PC-9 (cell line): Measurements from ENCODE around the gene NFKBIE. TPM values are rescaled to one million over a fixed set of nuclear protein-coding genes. Genes with fewer than 3 reads are reported as not detected.

Experiments
- BruUV-seq: library from RNA; stranded (reverse); fragments of 400-500 nt; replicated peaks from 2 replicates; lab custom pipeline; 2021; lab: Mats Ljungman, UMichigan
- CTCF ChIA-PET: fragments of 300-600 bp; sonication (Branson Sonifier 250); formaldehyde crosslinking; loops from one replicate; lab custom pipeline; 2022; ENCODE audit warnings: antibody characterized with exemption; lab: Charles Lee
- POLR2A ChIA-PET: fragments of 300-600 bp; sonication (Branson Sonifier 250); formaldehyde crosslinking; loops from one replicate; lab custom pipeline; 2022; ENCODE audit warnings: antibody characterized with exemption; ENCODE audit not compliant: unreplicated experiment; lab: Charles Lee
- DNase-seq, 2 experiments: peaks; one replicate each; pipeline versions ENCODE4 v3.0.0 to v3.0.0-alpha.2; 2015 to 2022; ENCODE audit warnings: mixed read lengths in 1 of 2
- H2AFZ ChIP-seq: fragments of 200-600 bp; sonication (generic); 2 replicates; pipeline ENCODE4 v1.8.1; 2017; ENCODE audit warnings: antibody characterized with exemption
- H3F3A ChIP-seq: fragments of 200-600 bp; sonication (generic); 2 replicates; pipeline ENCODE4 v1.8.1; 2017; ENCODE audit warnings: antibody characterized with exemption, mild to moderate bottlenecking, low read depth; ENCODE audit not compliant: insufficient read depth
- H3K27ac ChIP-seq: fragments of 200-600 bp; sonication (generic); 2 replicates; pipeline ENCODE4 v1.6.1; 2016; ENCODE audit warnings: mixed run types
- H3K27me3 ChIP-seq: fragments of 200-600 bp; sonication (generic); 2 replicates; pipeline ENCODE4 v1.6.1; 2016; ENCODE audit warnings: low read depth, mixed run types; ENCODE audit not compliant: insufficient read depth
- H3K36me3 ChIP-seq: fragments of 200-600 bp; sonication (generic); 2 replicates; pipeline ENCODE4 v1.6.1; 2016; ENCODE audit warnings: low read depth, mixed run types
- H3K4me1 ChIP-seq: fragments of 200-600 bp; sonication (generic); replicated peaks from 2 replicates; pipeline ENCODE4 v1.6.1; 2016; ENCODE audit warnings: mixed run types; ENCODE audit not compliant: insufficient read depth
- H3K4me2 ChIP-seq: fragments of 200-600 bp; sonication (generic); 2 replicates; pipeline ENCODE4 v1.6.1; 2017; ENCODE audit warnings: mixed run types
- H3K4me3 ChIP-seq: fragments of 200-600 bp; sonication (generic); 2 replicates; pipeline ENCODE4 v1.6.1; 2016; ENCODE audit warnings: mixed run types
- H3K79me2 ChIP-seq: fragments of 200-600 bp; sonication (generic); 2 replicates; pipeline ENCODE4 v1.6.1; 2017; ENCODE audit warnings: low read depth, mixed run types
- H3K9me2 ChIP-seq: fragments of 200-600 bp; sonication (generic); 2 replicates; pipeline ENCODE4 v1.8.1; 2017; ENCODE audit warnings: mild to moderate bottlenecking; ENCODE audit not compliant: insufficient read depth
- H3K9me3 ChIP-seq: fragments of 200-600 bp; sonication (generic); 2 replicates; pipeline ENCODE4 v1.8.1; 2016; ENCODE audit warnings: low read depth; ENCODE audit not compliant: insufficient read depth
- H4K20me1 ChIP-seq: fragments of 200-600 bp; sonication (generic); 2 replicates; pipeline ENCODE4 v1.8.1; 2017; ENCODE audit not compliant: insufficient read depth
- CTCF ChIP-seq: fragments of 200-600 bp; sonication (generic); conservative IDR thresholded peaks from 2 replicates; pipeline ENCODE4 v1.6.1; 2017; ENCODE audit warnings: mixed run types, antibody characterized with exemption, mild to moderate bottlenecking, moderate library complexity
- EZH2 ChIP-seq: fragments of 200-600 bp; sonication (generic); IDR thresholded peaks from 2 replicates; pipeline ENCODE4 v1.8.0; 2017; ENCODE audit warnings: antibody characterized with exemption, low read depth
- intact Hi-C: fragments of 100-400 bp; cut with micrococcal nuclease; formaldehyde crosslinking; loops from one replicate; pipeline ENCODE4 v1.10.0; 2022; ENCODE audit not compliant: unreplicated experiment
- total RNA-seq: library from RNA; stranded (reverse); gene quantifications from 2 replicates; pipeline ENCODE4 v1.2.3, GENCODE V29; 2021

NFKBIE gene
- total RNA-seq, 1 experiment from 2014 or later, result 7.6 TPM

DNA sequence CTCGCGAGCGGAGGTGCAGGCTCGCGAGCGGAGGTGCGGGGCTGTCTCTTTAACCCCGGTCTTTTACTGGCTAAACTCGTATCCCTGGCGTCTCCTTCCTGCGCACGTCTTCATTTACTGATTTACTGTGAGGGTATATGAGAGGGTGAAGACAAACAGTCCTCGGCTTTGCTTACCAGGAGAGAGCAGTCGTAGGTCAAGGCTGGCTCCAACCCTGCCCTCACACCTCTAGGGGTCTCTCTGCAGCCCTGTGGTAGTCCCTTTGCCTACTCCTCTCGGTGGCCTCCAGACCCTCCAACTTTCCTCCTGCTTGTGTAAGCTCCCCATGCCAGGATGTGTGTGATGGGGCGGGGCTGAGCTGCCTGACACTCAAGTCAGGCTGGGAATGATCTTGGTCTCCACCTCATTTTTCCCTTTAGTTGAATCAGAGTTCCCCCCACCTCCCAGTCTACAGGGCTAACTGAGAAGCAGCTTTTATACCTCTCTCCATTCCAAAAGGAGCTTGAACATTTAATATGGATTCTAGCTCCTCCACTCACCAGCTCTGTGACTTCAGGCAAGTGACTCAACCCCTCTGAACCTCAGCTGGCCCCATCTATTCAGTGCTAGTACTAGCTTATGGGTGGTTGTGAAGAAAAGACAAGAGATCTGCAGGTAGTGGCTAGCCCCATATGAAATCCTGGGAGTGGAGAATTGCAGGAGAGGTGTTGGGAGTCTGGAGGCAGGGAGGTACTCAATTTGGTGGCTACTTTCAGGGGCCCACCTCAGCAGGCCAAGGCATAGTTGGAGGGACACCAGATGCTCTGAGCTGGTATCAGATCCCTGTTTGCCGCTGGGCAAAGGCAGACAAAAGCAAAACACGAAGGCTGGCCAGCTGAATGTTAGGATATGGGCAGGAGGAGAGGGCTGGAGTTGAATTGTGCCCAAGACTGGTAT lies 41.1 kb downstream of the NFKBIE start:
- H4K20me1 ChIP-seq, result peaks cover 3% of the 10 kb centered on the region; the same call in 1 of the 2 replicates
- H3K4me2 ChIP-seq, result peak overlapping the region; percentile 87
- BruUV-seq, result TSS peak; percentile 25
- H2AFZ ChIP-seq, result peak overlapping the region; percentile 75
- H3K4me1 ChIP-seq, result peaks cover 21% of the 10 kb centered on the region
- peaks cover 17% of the 10 kb centered on the region for H3K79me2 ChIP-seq
- H3K9me2 ChIP-seq, result no peaks in the 10 kb centered on the region
- no peaks in the 10 kb centered on the region for H3K27me3 ChIP-seq
- no peaks in the 10 kb centered on the region for H3K9me3 ChIP-seq
- POLR2A ChIA-PET, result interaction anchor here (0.7 kb wide), 1 partner anchor 208 kb away, joined by 6 read pairs; no protein-coding TSS in a partner anchor
- H3K27ac ChIP-seq, result no peak overlapping the region
- DNase-seq, result no peak
- intact Hi-C loops, result loop anchor here (1.0 kb wide), 1 partner anchor 10 kb away; no protein-coding TSS in a partner anchor
- H3K36me3 ChIP-seq, result no peaks in the 10 kb centered on the region
- 0 out of 2 replicates have a peak, but pooled peaks have one; percentile 20 for TF ChIP-seq CTCF
- TF ChIP-seq EZH2, result no peak
- CTCF ChIA-PET, result interaction anchor here (0.6 to 2.1 kb wide), 5 partner anchors 10 to 406 kb away, joined by 3 to 10 read pairs (median 4); no protein-coding TSS in a partner anchor
- H3K4me3 ChIP-seq, result peak overlapping the region; percentile 57
- H3F3A ChIP-seq, result peaks cover 19% of the 10 kb centered on the region; the same call in 1 of the 2 replicates

GRCh38 chr6:44223319-44224028 lies 41.9 kb downstream of the NFKBIE start, which contains the start of gene SLC29A1:
Gene SLC29A1, plus strand, starts transcription at chr6:44223595. Its CDS starts 3,719 bp downstream, at chr6:44227314.
- Histone ChIP-seq H3K36me3 (no peaks in the 10 kb centered on the region), H4K20me1 (peaks cover 3% of the 10 kb centered on the region; the same call in 1 of the 2 replicates), H3K9me2 (no peaks in the 10 kb centered on the region), H3K79me2 (peaks cover 17% of the 10 kb centered on the region), H3K4me2 (peak within 1 kb of the TSS; percentile 87), H3K4me1 (peaks cover 27% of the 10 kb centered on the region), H3K27me3 (no peaks in the 10 kb centered on the region), H3K27ac (no peak within 1 kb of the TSS), H2AFZ (peak within 1 kb of the TSS; percentile 75), H3K4me3 (peak within 1 kb of the TSS; percentile 57), H3K9me3 (no peaks in the 10 kb centered on the region), H3F3A (peaks cover 19% of the 10 kb centered on the region; the same call in 1 of the 2 replicates)
- intact Hi-C loops, result loop anchor here (1.0 kb wide), 1 partner anchor 11 kb away; no protein-coding TSS in a partner anchor
- TF ChIP-seq EZH2 (no peak), CTCF (peak; percentile 37; the same call in 1 of the 2 replicates)
- BruUV-seq, result no TSS peak
- ChIA-PET POLR2A (interaction anchor here (0.6 to 0.7 kb wide), 2 partner anchors 62 to 207 kb away, joined by 3 to 6 read pairs; no protein-coding TSS in a partner anchor), CTCF (interaction anchor here (2.1 kb wide), 1 partner anchor 11 kb away, joined by 6 read pairs; no protein-coding TSS in a partner anchor)
- DNase-seq, result peak; percentile 48 to 71
